NCI-H446 (cell line): ENCODE results near the gene USHBP1.
"Not testable (repeated sequence)": the region's sequence is repeated elsewhere in the genome, so short reads cannot be mapped to it uniquely, and the experiment has no call there.

Source experiments
- DNase-seq, 2 experiments: peaks; one replicate each; lab custom pipeline; 2025; lab: John Stamatoyannopoulos, UW

The USHBP1 gene

GRCh38 chr19:17296273-17296672 is 31.7 kb upstream of the USHBP1 start:
- DNase-seq, result no peak

GRCh38 chr19:17295551-17295950 is 31.0 kb upstream of the USHBP1 start:
- not testable (repeated sequence) for DNase-seq

- DNase-seq, result no peak
Measured at GRCh38 chr19:17294051-17294891, 29.7 kb upstream of the USHBP1 start.

GRCh38 chr19:17293605-17294004 is 29.1 kb upstream of the USHBP1 start:
- no peak for DNase-seq

GRCh38 chr19:17292301-17293074 is 27.9 kb upstream of the USHBP1 start:
- DNase-seq, result peak in 1 of 2 experiments; percentile 64

- no peak for DNase-seq
Measured at GRCh38 chr19:17289489-17289888, 24.9 kb upstream of the USHBP1 start.

GRCh38 chr19:17286752-17287151 is 22.2 kb upstream of the USHBP1 start:
- DNase-seq, result no peak

GRCh38 chr19:17286263-17286662 is 21.7 kb upstream of the USHBP1 start:
- no peak for DNase-seq

- no peak for DNase-seq
Measured at GRCh38 chr19:17285415-17286135, 21.0 kb upstream of the USHBP1 start.

- DNase-seq, result no peak
Measured at GRCh38 chr19:17283504-17283996, 19.0 kb upstream of the USHBP1 start.

- peak; percentile 68 to 88 for DNase-seq
Measured at GRCh38 chr19:17282488-17283125, 18.1 kb upstream of the USHBP1 start.

GRCh38 chr19:17281391-17282304 is 17.1 kb upstream of the USHBP1 start, which contains the start of gene ANKLE1:
Gene ANKLE1 (plus strand): TSS chr19:17281901. CDS start chr19:17281921, 20 bp downstream.
- peak in 1 of 2 experiments; percentile 55 for DNase-seq

GRCh38 chr19:17279436-17279835 is 14.9 kb upstream of the USHBP1 start:
- no peak for DNase-seq

- no peak for DNase-seq
Measured at GRCh38 chr19:17275441-17276175, 11.1 kb upstream of the USHBP1 start.

GRCh38 chr19:17274892-17275291 is 10.3 kb upstream of the USHBP1 start:
- DNase-seq, result not testable (repeated sequence)

- DNase-seq, result no peak
Measured at GRCh38 chr19:17268754-17269153, 4.2 kb upstream of the USHBP1 start.

GRCh38 chr19:17266975-17267788 is 2.6 kb upstream of the USHBP1 start, which contains the start of gene BABAM1:
Gene BABAM1 (plus strand): TSS chr19:17267443. CDS start chr19:17268807, 1,364 bp downstream.
- peak; percentile 97 to 99 for DNase-seq

- DNase-seq, result no peak
Measured at GRCh38 chr19:17266589-17266974, 2.0 kb upstream of the USHBP1 start.

- DNase-seq, result no peak
Measured at GRCh38 chr19:17266026-17266425, 1.5 kb upstream of the USHBP1 start.
